Activated CD4-positive, alpha-beta T cell treated with anti-CD3 and anti-CD28 coated beads for 36 hours (primary cell): ENCODE data around the gene TMCC2. TPM values are rescaled to one million over a fixed set of nuclear protein-coding genes. Genes with fewer than 3 reads are reported as not detected.

Source experiments
- ATAC-seq: fragments of 200-7000 bp; cut with Tn5 transposase; one replicate; pipeline ENCODE4 v1.10.0; 2021; ENCODE audit warnings: mild to moderate bottlenecking, moderate library complexity
- CTCF ChIA-PET: fragments of 350-600 bp; sonication (Branson Sonifier 250); formaldehyde crosslinking; loops from one replicate; lab custom pipeline; 2021; ENCODE audit warnings: antibody characterized with exemption; lab: Charles Lee
- POLR2A ChIA-PET: fragments of 350-600 bp; sonication (Branson Sonifier 250); formaldehyde crosslinking; loops from one replicate; lab custom pipeline; 2021; ENCODE audit warnings: antibody characterized with exemption, inconsistent platforms; lab: Charles Lee
- DNase-seq: peaks from one replicate; pipeline ENCODE4 v3.0.0-alpha.2; 2020
- H3K27ac Mint-ChIP-seq: one replicate; pipeline ENCODE4 v1.8.0; 2021; ENCODE audit warnings: mixed read lengths
- H3K27me3 Mint-ChIP-seq: one replicate; pipeline ENCODE4 v1.8.0; 2021; ENCODE audit warnings: mixed read lengths
- H3K36me3 Mint-ChIP-seq: one replicate; pipeline ENCODE4 v1.8.0; 2021; ENCODE audit warnings: low read depth, mixed read lengths
- H3K4me1 Mint-ChIP-seq: one replicate; pipeline ENCODE4 v1.8.0; 2021; ENCODE audit warnings: mixed read lengths
- H3K4me3 Mint-ChIP-seq: one replicate; pipeline ENCODE4 v1.8.0; 2021; ENCODE audit warnings: mild to moderate bottlenecking, moderate library complexity, mixed read lengths
- H3K9me3 Mint-ChIP-seq: one replicate; pipeline ENCODE4 v1.8.0; 2021; ENCODE audit warnings: low read depth, mixed read lengths
- intact Hi-C, 2 experiments: fragments of 100-400 bp; cut with DNase I in 1 of 2; cut with micrococcal nuclease in 1 of 2; formaldehyde crosslinking; loops; one replicate each; pipeline versions ENCODE4 v1.14.2 to v1.15.1; 2022 to 2024; cut with DNase I, micrococcal nuclease
- total RNA-seq, 2 experiments: library from RNA; stranded (reverse); gene quantifications; one replicate each; pipeline ENCODE4 v1.2.3, GENCODE V29; 2021

TMCC2 gene
- total RNA-seq, 2 experiments from 2014 or later, result 10.5 to 11.0 TPM

GRCh38 chr1:205268846-205269680 is 41.3 kb downstream of the TMCC2 start:
- peaks cover 8% of the 10 kb centered on the region for H3K4me1 Mint-ChIP-seq
- ChIA-PET CTCF (interaction anchor here (0.8 to 23.1 kb wide), 3 partner anchors 14 to 56 kb away, joined by 3 to 760 read pairs (median 22); partner anchors contain the start of gene NUAK2), POLR2A (no interaction called here)
- no peaks in the 10 kb centered on the region for H3K27me3 Mint-ChIP-seq
- DNase-seq (no peak), ATAC-seq (no peak)
- intact Hi-C loops, result no loop called here
- H3K27ac Mint-ChIP-seq, result no peak overlapping the region
- H3K36me3 Mint-ChIP-seq, result peaks cover 6% of the 10 kb centered on the region
- H3K9me3 Mint-ChIP-seq, result no peaks in the 10 kb centered on the region
- no peak overlapping the region for H3K4me3 Mint-ChIP-seq

GRCh38 chr1:205269711-205270110 is 42.0 kb downstream of the TMCC2 start:
- Mint-ChIP-seq H3K9me3 (no peaks in the 10 kb centered on the region), H3K4me1 (peaks cover 13% of the 10 kb centered on the region), H3K27me3 (no peaks in the 10 kb centered on the region), H3K27ac (no peak overlapping the region), H3K36me3 (peaks cover 6% of the 10 kb centered on the region), H3K4me3 (no peak overlapping the region)
- DNase-seq, result no peak
- no peak for ATAC-seq
- CTCF ChIA-PET, result interaction anchor here (0.8 to 23.1 kb wide), 4 partner anchors 15 to 255 kb away, joined by 4 to 760 read pairs (median 14); partner anchors contain the start of gene NUAK2
- POLR2A ChIA-PET, result no interaction called here
- intact Hi-C loops, result loop anchor here (5.0 kb wide), 2 partner anchors 218 to 253 kb away; no protein-coding TSS in a partner anchor

DNA sequence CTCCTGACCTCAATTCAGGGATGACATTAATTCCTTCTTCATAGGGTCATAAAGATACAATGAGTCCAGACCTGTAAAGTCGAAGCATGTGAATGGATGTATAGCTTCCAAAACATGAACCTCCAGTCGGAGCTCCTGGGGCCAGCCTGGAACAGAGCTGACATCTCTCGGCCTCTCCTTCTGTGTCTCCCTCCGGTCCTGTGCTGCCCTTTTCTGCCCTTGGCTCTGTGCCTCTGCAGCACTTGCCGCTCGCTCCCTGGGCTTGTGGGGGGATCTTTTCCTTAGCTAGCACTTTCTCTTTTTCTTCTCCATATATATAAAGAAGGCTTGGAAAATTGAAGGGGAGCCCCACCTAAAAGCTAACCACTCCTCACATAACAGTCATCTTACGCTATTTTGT is 42.5 kb downstream of the TMCC2 start:
- no peak for ATAC-seq
- DNase-seq, result no peak
- Mint-ChIP-seq H3K36me3 (peaks cover 6% of the 10 kb centered on the region), H3K4me1 (peaks cover 19% of the 10 kb centered on the region), H3K4me3 (no peak overlapping the region), H3K27me3 (no peaks in the 10 kb centered on the region), H3K27ac (no peak overlapping the region), H3K9me3 (no peaks in the 10 kb centered on the region)
- intact Hi-C loops, result loop anchor here (5.0 kb wide), 2 partner anchors 217 to 252 kb away; no protein-coding TSS in a partner anchor
- ChIA-PET POLR2A (no interaction called here), CTCF (interaction anchor here (0.6 to 23.1 kb wide), 11 partner anchors 11 to 254 kb away, joined by 3 to 760 read pairs (median 6); partner anchors contain the start of gene NUAK2)

- ChIA-PET POLR2A (no interaction called here), CTCF (interaction anchor here (0.7 to 23.1 kb wide), 14 partner anchors 11 to 531 kb away, joined by 3 to 760 read pairs (median 7); partner anchors contain the start of gene NUAK2)
- DNase-seq (no peak), ATAC-seq (no peak)
- no peaks in the 10 kb centered on the region for H3K9me3 Mint-ChIP-seq
- no peak overlapping the region for H3K4me3 Mint-ChIP-seq
- intact Hi-C loops, result loop anchor here (5.0 kb wide), 2 partner anchors 217 to 252 kb away; no protein-coding TSS in a partner anchor
- no peak overlapping the region for H3K27ac Mint-ChIP-seq
- H3K4me1 Mint-ChIP-seq, result peaks cover 23% of the 10 kb centered on the region
- no peaks in the 10 kb centered on the region for H3K27me3 Mint-ChIP-seq
- H3K36me3 Mint-ChIP-seq, result peaks cover 6% of the 10 kb centered on the region
Measured at GRCh38 chr1:205270764-205271163, 43.0 kb downstream of the TMCC2 start.

DNA sequence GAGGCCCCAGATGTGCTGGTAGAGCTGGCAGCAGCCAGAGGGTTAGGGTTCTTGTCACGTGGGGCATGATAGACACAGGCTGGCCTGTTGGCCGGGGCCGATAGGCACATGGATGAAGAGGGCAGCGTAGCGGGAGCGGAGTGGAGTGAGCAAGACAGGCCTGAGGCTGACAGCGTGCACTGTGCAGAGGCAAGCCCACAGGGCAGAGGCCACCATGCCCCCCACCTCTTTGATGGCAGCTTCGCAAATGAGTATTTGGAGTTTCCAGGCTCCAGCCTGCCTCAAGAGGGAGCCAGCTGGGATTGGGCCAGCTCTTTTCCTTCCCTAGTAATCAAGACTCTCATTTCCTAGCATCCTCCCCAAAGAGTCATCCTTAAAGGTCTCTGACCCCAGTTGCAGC is 43.5 kb downstream of the TMCC2 start:
- Mint-ChIP-seq H3K36me3 (peaks cover 6% of the 10 kb centered on the region), H3K4me1 (peaks cover 23% of the 10 kb centered on the region), H3K9me3 (no peaks in the 10 kb centered on the region), H3K27me3 (no peaks in the 10 kb centered on the region), H3K4me3 (no peak overlapping the region), H3K27ac (no peak overlapping the region)
- ATAC-seq (no peak), DNase-seq (no peak)
- intact Hi-C loops, result loop anchor here (5.0 kb wide), 2 partner anchors 216 to 251 kb away; no protein-coding TSS in a partner anchor
- POLR2A ChIA-PET, result no interaction called here
- CTCF ChIA-PET, result interaction anchor here (0.7 to 23.1 kb wide), 17 partner anchors 11 to 532 kb away, joined by 3 to 760 read pairs (median 6); partner anchors contain the start of genes NUAK2 and RBBP5

GRCh38 chr1:205271745-205272144 is 44.0 kb downstream of the TMCC2 start:
- H3K9me3 Mint-ChIP-seq, result no peaks in the 10 kb centered on the region
- H3K4me1 Mint-ChIP-seq, result peaks cover 26% of the 10 kb centered on the region
- peaks cover 6% of the 10 kb centered on the region for H3K36me3 Mint-ChIP-seq
- no peak overlapping the region for H3K27ac Mint-ChIP-seq
- CTCF ChIA-PET, result interaction anchor here (1.0 to 23.1 kb wide), 14 partner anchors 9 to 214 kb away, joined by 3 to 760 read pairs (median 9); partner anchors contain the start of genes NUAK2 and RBBP5
- POLR2A ChIA-PET, result no interaction called here
- ATAC-seq, result no peak
- intact Hi-C loops, result loop anchor here (5.0 kb wide), 2 partner anchors 216 to 251 kb away; no protein-coding TSS in a partner anchor
- DNase-seq, result no peak
- no peak overlapping the region for H3K4me3 Mint-ChIP-seq
- H3K27me3 Mint-ChIP-seq, result no peaks in the 10 kb centered on the region

- DNase-seq (no peak), ATAC-seq (no peak)
- Mint-ChIP-seq H3K9me3 (no peaks in the 10 kb centered on the region), H3K36me3 (peaks cover 6% of the 10 kb centered on the region), H3K4me1 (peaks cover 27% of the 10 kb centered on the region), H3K27me3 (no peaks in the 10 kb centered on the region), H3K27ac (no peak overlapping the region), H3K4me3 (no peak overlapping the region)
- ChIA-PET POLR2A (no interaction called here), CTCF (interaction anchor here (0.8 to 23.1 kb wide), 22 partner anchors 10 to 213 kb away, joined by 3 to 760 read pairs (median 8); partner anchors contain the start of genes NUAK2, RBBP5 and TMCC2)
- intact Hi-C loops, result loop anchor here (5.0 kb wide), 2 partner anchors 215 to 250 kb away; no protein-coding TSS in a partner anchor
Measured at GRCh38 chr1:205272536-205272935, 44.8 kb downstream of the TMCC2 start.

DNA sequence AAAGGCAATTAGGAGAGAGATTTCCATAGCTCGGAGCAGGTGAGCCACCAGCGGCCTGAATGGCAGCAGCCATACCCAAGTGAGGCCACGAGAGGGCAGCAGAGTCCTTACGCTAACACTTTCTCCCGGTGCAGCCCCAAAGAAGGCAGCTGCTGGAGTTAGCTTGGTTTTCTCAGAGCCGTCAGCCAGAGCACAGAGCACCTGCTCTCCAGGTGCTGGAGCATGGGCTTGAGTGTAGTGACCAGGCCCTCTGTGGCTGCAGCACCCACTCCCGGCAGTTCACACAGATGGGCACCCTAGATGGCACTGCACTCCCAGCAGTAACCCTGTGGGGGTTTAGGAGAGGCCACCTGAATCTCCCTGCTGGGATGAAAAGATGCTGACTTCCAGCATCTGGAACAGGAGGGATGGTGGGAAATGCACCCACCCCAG is 45.8 kb downstream of the TMCC2 start:
- DNase-seq (peak; percentile 92), ATAC-seq (peak; percentile 90)
- ChIA-PET CTCF (interaction anchor here (0.5 to 23.1 kb wide), 44 partner anchors 8 to 275 kb away, joined by 3 to 760 read pairs (median 5); partner anchors contain the start of genes NUAK2 and TMCC2), POLR2A (interaction anchor here (0.7 to 1.1 kb wide), 4 partner anchors 11 to 51 kb away, joined by 3 to 13 read pairs (median 4); no protein-coding TSS in a partner anchor)
- intact Hi-C loops, result loop anchor here (1.0 to 5.0 kb wide), 3 partner anchors 52 to 249 kb away; no protein-coding TSS in a partner anchor
- Mint-ChIP-seq H3K27me3 (no peaks in the 10 kb centered on the region), H3K36me3 (peaks cover 6% of the 10 kb centered on the region), H3K4me1 (peaks cover 35% of the 10 kb centered on the region), H3K27ac (no peak overlapping the region), H3K9me3 (no peaks in the 10 kb centered on the region), H3K4me3 (no peak overlapping the region)

DNA sequence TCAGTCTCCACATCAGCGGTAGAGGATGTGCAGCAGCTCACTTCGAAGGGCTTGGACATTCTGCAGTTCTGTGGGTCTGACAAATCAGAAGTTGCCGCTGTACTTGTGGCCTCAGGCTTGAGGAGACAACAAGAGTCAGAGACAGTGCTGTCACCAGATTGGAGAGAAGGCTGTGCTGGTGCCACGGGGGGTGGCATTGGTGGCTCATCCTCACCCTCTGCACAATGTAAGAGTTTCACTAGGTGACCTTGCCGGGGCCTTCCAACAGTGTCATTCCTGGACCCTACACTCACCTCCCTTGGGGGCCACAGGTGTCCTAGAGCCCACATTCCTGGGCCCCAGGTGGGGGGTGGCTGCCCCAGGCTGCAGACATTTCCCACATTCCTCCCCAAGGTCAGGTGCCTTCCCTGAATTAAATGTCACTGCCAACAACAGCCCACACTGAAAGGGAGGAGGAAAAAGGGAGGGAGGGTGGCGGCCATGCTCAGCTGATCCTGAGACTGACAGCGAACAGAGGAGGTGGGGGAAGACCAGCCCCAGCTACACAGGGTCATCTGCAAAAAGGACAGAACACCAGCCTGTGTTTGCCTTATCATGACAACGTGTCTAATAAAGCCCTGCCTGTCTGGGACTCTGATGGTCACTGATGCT is 46.4 kb downstream of the TMCC2 start:
- ChIA-PET CTCF (interaction anchor here (0.5 to 23.1 kb wide), 39 partner anchors 8 to 250 kb away, joined by 3 to 760 read pairs (median 6); partner anchors contain the start of genes NUAK2 and TMCC2), POLR2A (interaction anchor here (0.9 to 1.1 kb wide), 3 partner anchors 20 to 51 kb away, joined by 4 to 13 read pairs (median 4); no protein-coding TSS in a partner anchor)
- Mint-ChIP-seq H3K9me3 (no peaks in the 10 kb centered on the region), H3K27me3 (no peaks in the 10 kb centered on the region), H3K27ac (no peak overlapping the region), H3K4me3 (no peak overlapping the region), H3K4me1 (peaks cover 41% of the 10 kb centered on the region), H3K36me3 (peaks cover 6% of the 10 kb centered on the region)
- DNase-seq (no peak), ATAC-seq (peak; percentile 34)
- intact Hi-C loops, result loop anchor here (5.0 kb wide), 2 partner anchors 213 to 248 kb away; no protein-coding TSS in a partner anchor

DNA sequence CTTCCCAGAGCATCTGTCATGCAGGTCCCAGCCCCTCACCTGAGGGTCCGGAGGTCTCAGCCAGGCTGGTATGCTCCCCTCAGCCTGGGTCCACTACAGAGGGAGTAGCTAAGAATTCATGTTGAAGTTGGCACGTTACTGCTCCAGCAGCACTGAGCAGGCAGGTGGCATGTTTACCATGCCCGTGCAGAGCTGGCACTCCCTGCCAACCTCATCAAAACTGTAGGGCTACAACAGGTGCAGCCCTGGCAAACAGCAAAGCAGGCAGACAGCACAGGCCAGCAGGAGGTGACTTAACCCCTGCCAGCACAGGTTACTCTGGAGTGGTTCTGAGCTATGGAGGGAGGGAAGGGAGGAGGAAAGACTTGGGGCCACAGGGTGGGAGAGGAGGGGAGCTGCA is 47.4 kb downstream of the TMCC2 start:
- Mint-ChIP-seq H3K4me3 (no peak overlapping the region), H3K27ac (no peak overlapping the region), H3K27me3 (no peaks in the 10 kb centered on the region), H3K4me1 (peaks cover 51% of the 10 kb centered on the region), H3K9me3 (no peaks in the 10 kb centered on the region), H3K36me3 (peaks cover 6% of the 10 kb centered on the region)
- intact Hi-C loops, result no loop called here
- ChIA-PET POLR2A (no interaction called here), CTCF (interaction anchor here (0.6 to 23.1 kb wide), 11 partner anchors 8 to 213 kb away, joined by 3 to 760 read pairs (median 7); partner anchors contain the start of gene NUAK2)
- DNase-seq (no peak), ATAC-seq (peak; percentile 11)
